Endothelial cell of umbilical vein (primary cell): ENCODE results near the gene RNASE8. TPM values are rescaled to one million over a fixed set of nuclear protein-coding genes. Genes with fewer than 3 reads are reported as not detected.

ENCODE experiments used
- BruUV-seq: library from RNA; stranded (reverse); fragments of 400-500 nt; replicated peaks from 2 replicates; lab custom pipeline; 2021; lab: Mats Ljungman, UMichigan
- CTCF ChIA-PET: fragments of 300-600, 350-600 bp; sonication (Branson Sonifier 250); formaldehyde crosslinking; loops from one replicate; lab custom pipeline; 2021; ENCODE audit warnings: antibody characterized with exemption, inconsistent platforms; lab: Charles Lee
- POLR2A ChIA-PET: fragments of 300-600, 350-600 bp; sonication (Branson Sonifier 250); formaldehyde crosslinking; loops from one replicate; lab custom pipeline; 2021; ENCODE audit warnings: antibody characterized with exemption, inconsistent platforms; lab: Charles Lee
- DNase-seq: peaks from one replicate; pipeline ENCODE4 v3.0.0-alpha.2; 2011; ENCODE audit warnings: low read depth, low spot score
- FAIRE-seq: peaks from 2 replicates; lab custom pipeline; 2011; peaks lifted over from hg19 to GRCh38; lab: Jason Lieb, UNC
- H2AFZ ChIP-seq: 2 replicates; pipeline ENCODE4 v1.6.0; 2012; ENCODE audit warnings: low read depth, low read length, control low read depth, inconsistent platforms
- H3K27ac ChIP-seq: 2 replicates; pipeline ENCODE4 v1.5.1; 2011; ENCODE audit warnings: low read depth, mild to moderate bottlenecking, control low read depth, low read length, moderate library complexity; ENCODE audit not compliant: insufficient read depth
- H3K27me3 ChIP-seq, 2 experiments: 2 replicates each; pipeline versions ENCODE4 v1.6.0 to v1.6.1; 2011; ENCODE audit warnings: low read length in 2 of 2, mixed read lengths in 1 of 2; ENCODE audit not compliant: control insufficient read depth in 2 of 2, insufficient read depth in 2 of 2
- H3K36me3 ChIP-seq, 2 experiments: 2 replicates in 1 of 2; 3 replicates in 1 of 2; pipeline ENCODE4 v1.5.1; 2011; ENCODE audit warnings: low read length in 2 of 2, mild to moderate bottlenecking in 1 of 2, moderate library complexity in 1 of 2; ENCODE audit not compliant: control insufficient read depth in 2 of 2, insufficient read depth in 2 of 2; ENCODE audit errors: extremely low read depth in 1 of 2
- H3K4me1 ChIP-seq: 3 replicates; pipeline ENCODE4 v1.5.1; 2011; ENCODE audit warnings: mild to moderate bottlenecking, low read length; ENCODE audit not compliant: control insufficient read depth, insufficient read depth; ENCODE audit errors: extremely low read depth
- H3K4me2 ChIP-seq: 2 replicates; pipeline ENCODE4 v1.6.1; 2011; ENCODE audit warnings: low read length, control low read depth, mixed read lengths; ENCODE audit not compliant: insufficient read depth
- H3K4me3 ChIP-seq, 3 experiments: fragments of 200-600 bp in 1 of 3; sonication (generic), shearing (Covaris generic) in 1 of 3; replicated peaks in 1 of 3; 2 replicates each; pipeline ENCODE4 v1.5.1; 2011 to 2016; ENCODE audit warnings: control low read depth in 3 of 3, low read length in 3 of 3, mild to moderate bottlenecking in 2 of 3, inconsistent platforms in 1 of 3, low read depth in 1 of 3, moderate library complexity in 1 of 3; ENCODE audit not compliant: insufficient read depth in 1 of 3
- H3K79me2 ChIP-seq: 2 replicates; pipeline ENCODE4 v1.6.0; 2012; ENCODE audit warnings: low read length, inconsistent platforms; ENCODE audit not compliant: control insufficient read depth, insufficient read depth
- H3K9ac ChIP-seq: replicated peaks from 2 replicates; pipeline ENCODE3; 2011; ENCODE audit warnings: low read length, control low read depth; ENCODE audit not compliant: insufficient read depth; ENCODE audit errors: extremely low read depth
- H3K9me1 ChIP-seq: replicated peaks from 3 replicates; pipeline ENCODE4 v1.6.0; 2011; ENCODE audit warnings: mild to moderate bottlenecking, low read length; ENCODE audit not compliant: control insufficient read depth, insufficient read depth; ENCODE audit errors: extremely low read depth
- H3K9me3 ChIP-seq: replicated peaks from 2 replicates; pipeline ENCODE4 v1.5.1; 2012; ENCODE audit warnings: low read length, inconsistent platforms; ENCODE audit not compliant: control insufficient read depth, insufficient read depth
- H4K20me1 ChIP-seq: replicated peaks from 2 replicates; pipeline ENCODE3; 2011; ENCODE audit warnings: mild to moderate bottlenecking, low read length; ENCODE audit not compliant: control insufficient read depth, insufficient read depth; ENCODE audit errors: extremely low read depth
- CTCF ChIP-seq, 2 donors: IDR thresholded peaks; 1 replicate in 1 of 2; 2 replicates in 1 of 2; pipeline ENCODE4 v1.5.1; 2011; ENCODE audit warnings: low read length in 2 of 2, mild to moderate bottlenecking in 2 of 2, moderate library complexity in 2 of 2, control low read depth in 1 of 2, inconsistent platforms in 1 of 2, low read depth in 1 of 2; ENCODE audit not compliant: insufficient read depth in 1 of 2; ENCODE audit errors: extremely low read depth in 1 of 2
- EZH2 ChIP-seq: IDR thresholded peaks from 2 replicates; pipeline ENCODE4 v1.6.1; 2012; ENCODE audit warnings: borderline replicate concordance, low read depth, mild to moderate bottlenecking, moderate library complexity, low read length, inconsistent platforms; ENCODE audit not compliant: severe bottlenecking
- FOS ChIP-seq: IDR thresholded peaks from 2 replicates; pipeline ENCODE4 v1.6.1; 2011; ENCODE audit warnings: mild to moderate bottlenecking, low read length, moderate library complexity, borderline replicate concordance; ENCODE audit not compliant: insufficient read depth
- GATA2 ChIP-seq: IDR thresholded peaks from 2 replicates; pipeline ENCODE4 v1.7.0; 2011; ENCODE audit warnings: low read depth, mild to moderate bottlenecking, moderate library complexity, mixed read lengths, low read length; ENCODE audit not compliant: insufficient read length, insufficient read depth
- JUN ChIP-seq: IDR thresholded peaks from 2 replicates; pipeline ENCODE4 v1.6.1; 2011; ENCODE audit warnings: borderline replicate concordance, low read depth; ENCODE audit not compliant: insufficient read length, insufficient read depth
- MYC ChIP-seq: IDR thresholded peaks from one replicate; pipeline ENCODE4 v1.6.1; 2011; ENCODE audit warnings: mild to moderate bottlenecking, low read depth, low read length
- POLR2A ChIP-seq: IDR thresholded peaks from 2 replicates; pipeline ENCODE4 v1.6.1; 2012; ENCODE audit warnings: low read depth, mild to moderate bottlenecking, control low read depth, low read length
- POLR2AphosphoS5 ChIP-seq: IDR thresholded peaks from 2 replicates; pipeline ENCODE4 v1.6.1; 2012; ENCODE audit warnings: low read depth, mild to moderate bottlenecking, control low read depth, low read length, moderate library complexity; ENCODE audit not compliant: insufficient read depth
- dilution Hi-C: fragments of 300-500 bp; cut with MboI; formaldehyde crosslinking; loops from one replicate; pipeline ENCODE4 v1.15.0; 2019; ENCODE audit warnings: low sequenced_read_pairs; ENCODE audit not compliant: extremely low pct_ligation_motif_present
- intact Hi-C: fragments of 100-400 bp; cut with micrococcal nuclease; formaldehyde crosslinking; loops from one replicate; pipeline ENCODE4 v1.10.0; 2022
- polyA plus RNA-seq, 4 experiments: library from polyadenylated mRNA; depleted of rRNA in 3 of 4; stranded (reverse) in 3 of 4; unstranded in 1 of 4; fragments of >200 nt; gene quantifications; 2 replicates each; pipeline versions ENCODE4 v1.2.1 to v1.2.3, GENCODE V29; 2011 to 2012; ENCODE audit warnings: missing spikeins in 1 of 4
- total RNA-seq: library from RNA; stranded (reverse); gene quantifications from 2 replicates; pipeline ENCODE4 v1.2.3, GENCODE V29; 2021

Gene RNASE8
- total and polyA plus RNA-seq, 2 donors (not counting 3 experiments of a cell fraction or from before 2014, with no cell fraction given), result not detected

GRCh38 chr14:21042918-21043317 lies 14.7 kb upstream of the RNASE8 start:
- H3K4me2 ChIP-seq, result no peak overlapping the region
- CTCF ChIA-PET, result interaction anchor here (1.3 to 7.0 kb wide), 2 partner anchors 28 to 54 kb away, joined by 3 to 214 read pairs; no protein-coding TSS in a partner anchor
- dilution Hi-C loops (no loop called here), intact Hi-C loops (no loop called here)
- no TSS peak for BruUV-seq
- H3K36me3 ChIP-seq, result no peaks in the 10 kb centered on the region
- H3K9ac ChIP-seq, result no peak overlapping the region
- peaks cover 11 to 12% of the 10 kb centered on the region in 2 experiments for H3K27me3 ChIP-seq
- TF ChIP-seq POLR2AphosphoS5 (no peak), FOS (no peak), POLR2A (no peak), EZH2 (no peak), JUN (no peak), GATA2 (no peak)
- H3K9me3 ChIP-seq, result no peaks in the 10 kb centered on the region
- no peaks in the 10 kb centered on the region for H4K20me1 ChIP-seq
- no peaks in the 10 kb centered on the region for H3K79me2 ChIP-seq
- no peak for DNase-seq
- POLR2A ChIA-PET, result no interaction called here
- no peak overlapping the region for H2AFZ ChIP-seq
- H3K9me1 ChIP-seq, result no peaks in the 10 kb centered on the region
- FAIRE-seq, result no peak
- H3K4me3 ChIP-seq, result no peak overlapping the region
- no peak overlapping the region for H3K27ac ChIP-seq
- H3K4me1 ChIP-seq, result peaks cover 4% of the 10 kb centered on the region

- dilution Hi-C loops, result no loop called here
Observed at GRCh38 chr14:21043387-21043973, 14.1 kb upstream of the RNASE8 start.

More at GRCh38 chr14:21043387-21043973, 14.1 kb upstream of the RNASE8 start:
- Histone ChIP-seq H3K9me3 (no peaks in the 10 kb centered on the region), H3K36me3 (no peaks in the 10 kb centered on the region), H3K9me1 (no peaks in the 10 kb centered on the region), H3K4me1 (peaks cover 4% of the 10 kb centered on the region), H3K9ac (no peak overlapping the region), H3K27ac (no peak overlapping the region), H3K4me3 (no peak overlapping the region), H3K4me2 (no peak overlapping the region), H3K27me3 (peaks cover 12 to 15% of the 10 kb centered on the region in 2 experiments), H4K20me1 (no peaks in the 10 kb centered on the region), H3K79me2 (no peaks in the 10 kb centered on the region), H2AFZ (no peak overlapping the region)
- no TSS peak for BruUV-seq
- intact Hi-C loops, result no loop called here
- DNase-seq (no peak), FAIRE-seq (no peak)
- ChIA-PET POLR2A (no interaction called here), CTCF (interaction anchor here (0.8 to 7.0 kb wide), 6 partner anchors 10 to 207 kb away, joined by 3 to 214 read pairs (median 4); no protein-coding TSS in a partner anchor)
- TF ChIP-seq POLR2A (no peak), MYC (no peak), GATA2 (no peak), CTCF (IDR thresholded peaks at IDR 0.05; ENCODE audit: extremely low read depth in 1 of 2, insufficient read depth in 1 of 2, low read depth in 1 of 2, low read length in 2 of 2) (no peak), EZH2 (no peak)
